Measurements from ENCODE around the gene APOBEC4. TPM values are rescaled to one million over a fixed set of nuclear protein-coding genes. Genes with fewer than 3 reads are reported as not detected.

The APOBEC4 gene
- total and polyA plus RNA-seq, 3 experiments from 2014 or later, result not detected

- Histone ChIP-seq H3K4me3 (ENCODE audit: low read length) (no peak overlapping the region), H3K27me3 (ENCODE audit: insufficient read depth, low read length, poor library complexity, severe bottlenecking) (no peaks in the 10 kb centered on the region), H3K4me1 (ENCODE audit: insufficient read depth, low read length) (no peaks in the 10 kb centered on the region), H3K9me3 (ENCODE audit: low read length) (no peaks in the 10 kb centered on the region), H3K27ac (ENCODE audit: low read depth, low read length) (no peak overlapping the region), H3K36me3 (ENCODE audit: insufficient read depth, low read length) (no peaks in the 10 kb centered on the region)
- Mint-ChIP-seq H3K4me3 (peak overlapping the region in 1 of 7 donors; percentile 30), H3K27ac (peak overlapping the region in 1 of 8 donors; percentile 71), H3K9me3 (no peaks in the 10 kb centered on the region), H3K27me3 (peaks cover 10 to 21% of the 10 kb centered on the region in 2 donors), H3K4me1 (peaks cover 0 to 5% (median 3%) of the 10 kb centered on the region in 3 donors), H3K36me3 (no peaks in the 10 kb centered on the region)
- POLR2A ChIA-PET, result no interaction called here
- no peak for DNase-seq
- CTCF ChIA-PET, result no interaction called here
These were observed 48.9 kb downstream of the APOBEC4 start for GRCh38 chr1:183604038-183604808.

DNA sequence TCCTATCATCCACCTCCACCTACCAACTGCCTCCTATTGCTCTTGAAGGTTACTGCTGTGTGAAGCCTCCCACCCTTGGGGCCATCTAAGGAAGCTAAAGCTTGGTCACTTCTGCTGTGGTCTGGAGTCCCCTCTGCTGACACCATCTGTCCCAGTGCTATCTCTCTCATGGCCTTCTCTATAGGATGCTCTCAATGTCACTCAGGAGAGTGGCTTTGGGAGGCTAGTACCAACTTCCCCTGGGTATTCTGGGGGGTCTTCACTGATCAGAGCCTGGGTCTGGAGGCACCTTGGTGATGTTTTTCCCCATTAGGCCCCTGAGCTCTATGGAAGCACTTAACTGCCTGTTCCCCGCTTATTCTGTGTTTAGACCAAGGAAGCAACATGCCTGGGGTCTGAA, 50.6 kb downstream of the APOBEC4 start:
- H3K4me3 ChIP-seq (ENCODE audit: low read length), result no peak overlapping the region
- no peak for DNase-seq
- H3K36me3 ChIP-seq (ENCODE audit: insufficient read depth, low read length), result no peaks in the 10 kb centered on the region
- H3K36me3 Mint-ChIP-seq, result no peaks in the 10 kb centered on the region
- no peak overlapping the region for H3K27ac ChIP-seq (ENCODE audit: low read depth, low read length)
- no peaks in the 10 kb centered on the region for H3K9me3 ChIP-seq (ENCODE audit: low read length)
- H3K27ac Mint-ChIP-seq, result peak overlapping the region in 1 of 8 donors; percentile 23
- peaks cover 0 to 11% (median 3%) of the 10 kb centered on the region in 3 donors for H3K4me1 Mint-ChIP-seq
- ChIA-PET POLR2A (no interaction called here), CTCF (no interaction called here)
- H3K27me3 Mint-ChIP-seq, result peaks cover 10 to 19% of the 10 kb centered on the region in 2 donors
- H3K4me1 ChIP-seq (ENCODE audit: insufficient read depth, low read length), result no peaks in the 10 kb centered on the region
- no peak overlapping the region for H3K4me3 Mint-ChIP-seq
- H3K27me3 ChIP-seq (ENCODE audit: insufficient read depth, low read length, poor library complexity, severe bottlenecking), result no peaks in the 10 kb centered on the region
- H3K9me3 Mint-ChIP-seq, result no peaks in the 10 kb centered on the region

GRCh38 chr1:183600634-183601033, 52.5 kb downstream of the APOBEC4 start:
- no peaks in the 10 kb centered on the region for H3K9me3 Mint-ChIP-seq
- Histone ChIP-seq H3K4me3 (ENCODE audit: low read length) (no peak overlapping the region), H3K9me3 (ENCODE audit: low read length) (no peaks in the 10 kb centered on the region), H3K27ac (ENCODE audit: low read depth, low read length) (no peak overlapping the region), H3K36me3 (ENCODE audit: insufficient read depth, low read length) (no peaks in the 10 kb centered on the region), H3K4me1 (ENCODE audit: insufficient read depth, low read length) (no peaks in the 10 kb centered on the region), H3K27me3 (ENCODE audit: insufficient read depth, low read length, poor library complexity, severe bottlenecking) (no peaks in the 10 kb centered on the region)
- no peak overlapping the region for H3K27ac Mint-ChIP-seq
- H3K36me3 Mint-ChIP-seq, result no peaks in the 10 kb centered on the region
- CTCF ChIA-PET, result no interaction called here
- H3K4me1 Mint-ChIP-seq, result peaks cover 0 to 11% (median 3%) of the 10 kb centered on the region in 3 donors
- H3K4me3 Mint-ChIP-seq, result no peak overlapping the region
- H3K27me3 Mint-ChIP-seq, result peaks cover 10 to 19% of the 10 kb centered on the region in 2 donors
- POLR2A ChIA-PET, result no interaction called here
- DNase-seq, result no peak

DNA sequence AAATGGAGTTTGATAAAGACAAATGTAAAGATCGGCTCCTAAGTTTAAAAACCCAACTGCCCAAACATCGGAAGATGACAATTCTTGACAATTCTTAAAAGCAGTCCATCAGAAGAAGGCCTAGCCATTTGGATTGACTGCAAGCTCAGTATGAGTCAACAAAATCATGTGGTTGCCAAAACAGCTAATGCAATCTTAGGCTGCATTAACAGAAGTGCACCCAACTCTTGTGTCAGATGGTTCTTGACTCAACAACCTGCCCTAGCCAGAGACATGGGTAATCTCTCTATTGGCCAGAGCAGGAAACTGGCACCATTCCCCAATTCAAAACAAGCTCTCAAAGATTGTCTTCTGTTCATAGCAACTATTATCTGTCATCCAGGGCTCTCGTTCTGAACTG, 53.0 kb downstream of the APOBEC4 start:
- no peaks in the 10 kb centered on the region for H3K4me1 ChIP-seq (ENCODE audit: insufficient read depth, low read length)

GRCh38 chr1:183598386-183598785, 54.7 kb downstream of the APOBEC4 start:
- Mint-ChIP-seq H3K27me3 (peaks cover 4% of the 10 kb centered on the region in 2 donors), H3K27ac (peak overlapping the region in 1 of 8 donors; percentile 48), H3K4me1 (peaks cover 0 to 6% (median 0%) of the 10 kb centered on the region in 3 donors), H3K9me3 (no peaks in the 10 kb centered on the region), H3K4me3 (no peak overlapping the region), H3K36me3 (no peaks in the 10 kb centered on the region)
- ChIA-PET POLR2A (no interaction called here), CTCF (no interaction called here)
- DNase-seq, result no peak
- Histone ChIP-seq H3K27me3 (ENCODE audit: insufficient read depth, low read length, poor library complexity, severe bottlenecking) (no peaks in the 10 kb centered on the region), H3K9me3 (ENCODE audit: low read length) (no peaks in the 10 kb centered on the region), H3K4me3 (ENCODE audit: low read length) (no peak overlapping the region), H3K36me3 (ENCODE audit: insufficient read depth, low read length) (no peaks in the 10 kb centered on the region), H3K27ac (ENCODE audit: low read depth, low read length) (no peak overlapping the region), H3K4me1 (ENCODE audit: insufficient read depth, low read length) (no peaks in the 10 kb centered on the region)

More for the DNA sequence above, 53.0 kb downstream of the APOBEC4 start:
- Histone ChIP-seq H3K36me3 (ENCODE audit: insufficient read depth, low read length) (no peaks in the 10 kb centered on the region), H3K9me3 (ENCODE audit: low read length) (no peaks in the 10 kb centered on the region), H3K27me3 (ENCODE audit: insufficient read depth, low read length, poor library complexity, severe bottlenecking) (no peaks in the 10 kb centered on the region), H3K4me3 (ENCODE audit: low read length) (no peak overlapping the region), H3K27ac (ENCODE audit: low read depth, low read length) (no peak overlapping the region)
- CTCF ChIA-PET, result no interaction called here
- DNase-seq, result no peak
- no peak overlapping the region for H3K27ac Mint-ChIP-seq
- H3K27me3 Mint-ChIP-seq, result peaks cover 10 to 16% of the 10 kb centered on the region in 2 donors
- no peaks in the 10 kb centered on the region for H3K9me3 Mint-ChIP-seq
- no peaks in the 10 kb centered on the region for H3K36me3 Mint-ChIP-seq
- POLR2A ChIA-PET, result no interaction called here
- peaks cover 0 to 11% (median 3%) of the 10 kb centered on the region in 3 donors for H3K4me1 Mint-ChIP-seq
- no peak overlapping the region for H3K4me3 Mint-ChIP-seq

- Mint-ChIP-seq H3K4me3 (no peak overlapping the region), H3K36me3 (no peaks in the 10 kb centered on the region), H3K27ac (no peak overlapping the region), H3K9me3 (no peaks in the 10 kb centered on the region), H3K4me1 (peaks cover 0 to 6% (median 0%) of the 10 kb centered on the region in 3 donors), H3K27me3 (peaks cover 2 to 4% of the 10 kb centered on the region in 2 donors)
- Histone ChIP-seq H3K4me3 (ENCODE audit: low read length) (no peak overlapping the region), H3K36me3 (ENCODE audit: insufficient read depth, low read length) (no peaks in the 10 kb centered on the region), H3K27ac (ENCODE audit: low read depth, low read length) (no peak overlapping the region), H3K27me3 (ENCODE audit: insufficient read depth, low read length, poor library complexity, severe bottlenecking) (no peaks in the 10 kb centered on the region), H3K4me1 (ENCODE audit: insufficient read depth, low read length) (no peaks in the 10 kb centered on the region), H3K9me3 (ENCODE audit: low read length) (no peaks in the 10 kb centered on the region)
- ChIA-PET POLR2A (no interaction called here), CTCF (no interaction called here)
- DNase-seq, result no peak
These were observed 55.3 kb downstream of the APOBEC4 start for GRCh38 chr1:183597656-183598347.

DNA sequence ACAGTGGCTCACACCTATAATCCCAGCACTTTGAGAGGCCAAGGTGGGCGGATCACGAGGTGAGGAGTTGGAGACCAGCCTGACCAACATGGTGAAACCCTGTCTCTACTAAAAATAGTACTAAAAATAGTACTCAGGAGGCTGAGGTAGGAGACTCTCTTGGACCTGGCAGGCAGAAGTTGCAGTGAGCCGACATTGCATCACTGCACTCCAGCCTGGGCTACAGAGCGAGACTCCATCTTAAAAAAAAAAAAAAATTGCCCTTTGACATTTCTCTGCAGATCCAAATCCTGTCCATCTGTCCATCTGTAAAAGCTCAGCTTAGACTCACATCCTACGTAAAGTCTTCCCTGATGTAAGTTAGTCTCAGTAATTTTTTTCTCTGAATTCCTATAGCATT, 56.6 kb downstream of the APOBEC4 start:
- Mint-ChIP-seq H3K9me3 (no peaks in the 10 kb centered on the region), H3K4me3 (no peak overlapping the region), H3K27me3 (peaks cover 2 to 4% of the 10 kb centered on the region in 2 donors), H3K36me3 (no peaks in the 10 kb centered on the region), H3K27ac (no peak overlapping the region), H3K4me1 (peaks cover 0 to 6% (median 0%) of the 10 kb centered on the region in 3 donors)
- no peaks in the 10 kb centered on the region for H3K27me3 ChIP-seq (ENCODE audit: insufficient read depth, low read length, poor library complexity, severe bottlenecking)
- no peaks in the 10 kb centered on the region for H3K9me3 ChIP-seq (ENCODE audit: low read length)
- H3K36me3 ChIP-seq (ENCODE audit: insufficient read depth, low read length), result no peaks in the 10 kb centered on the region
- H3K4me1 ChIP-seq (ENCODE audit: insufficient read depth, low read length), result no peaks in the 10 kb centered on the region
- H3K27ac ChIP-seq (ENCODE audit: low read depth, low read length), result no peak overlapping the region
- no peak overlapping the region for H3K4me3 ChIP-seq (ENCODE audit: low read length)
- POLR2A ChIA-PET, result no interaction called here
- DNase-seq, result no peak
- CTCF ChIA-PET, result no interaction called here

Measured in CD8-positive, alpha-beta memory T cell (primary cell).